HepG2 (cell line): Measurements from ENCODE around the gene ZNF584. TPM values are rescaled to one million over a fixed set of nuclear protein-coding genes. Genes with fewer than 3 reads are reported as not detected.

Experiments
- ATAC-seq: fragments of 200-7000 bp; cut with Tn5 transposase; 3 replicates; pipeline ENCODE4 v1.9.1; 2020; ENCODE audit warnings: mild to moderate bottlenecking, moderate library complexity
- BruUV-seq: library from RNA; stranded (reverse); fragments of 400-500 nt; replicated peaks from 2 replicates; lab custom pipeline; 2021; lab: Mats Ljungman, UMichigan
- CTCF ChIA-PET: fragments of 300-600 bp; formaldehyde crosslinking; extraction: SDS; loops from one replicate; lab custom pipeline; 2021; ENCODE audit warnings: low total read pairs, inconsistent platforms, low intra/inter-chr PET ratio; lab: Yijun Ruan, JAX
- POLR2A ChIA-PET: fragments of 350-600 bp; sonication (Branson Sonifier 250); formaldehyde crosslinking; loops from one replicate; lab custom pipeline; 2020; ENCODE audit warnings: antibody characterized with exemption, inconsistent platforms; lab: Yijun Ruan, JAX
- DNase-seq: peaks from one replicate; pipeline ENCODE4 v3.0.0-alpha.2; 2015; ENCODE audit warnings: low spot score
- FAIRE-seq: peaks from 3 replicates; lab custom pipeline; 2011; peaks lifted over from hg19 to GRCh38; lab: Jason Lieb, UNC
- H2AFZ ChIP-seq: one replicate; pipeline ENCODE4 v1.6.1; 2011; ENCODE audit warnings: low read length, inconsistent platforms
- H3K27ac ChIP-seq: fragments of 300-600 bp; 3 replicates; pipeline ENCODE4 v1.8.0; 2011; ENCODE audit warnings: mixed run types, mild to moderate bottlenecking, mixed read lengths, low read length, inconsistent platforms; ENCODE audit not compliant: insufficient read depth; ENCODE audit errors: extremely low read length
- H3K27me3 ChIP-seq, 2 experiments: fragments of 200-600 bp in 1 of 2; 2 replicates in 1 of 2; 3 replicates in 1 of 2; pipeline versions ENCODE4 v1.6.0 to v1.8.0; 2011; ENCODE audit warnings: low read length in 2 of 2, mild to moderate bottlenecking in 2 of 2, moderate library complexity in 2 of 2, inconsistent platforms in 1 of 2; ENCODE audit not compliant: insufficient read depth in 2 of 2, control insufficient read depth in 1 of 2
- H3K36me3 ChIP-seq, 2 experiments: fragments of 200-600 bp in 1 of 2; replicated peaks in 1 of 2; 2 replicates in 1 of 2; 3 replicates in 1 of 2; pipeline versions ENCODE4 v1.5.1 to v1.8.0; 2011; ENCODE audit warnings: low read length in 2 of 2, inconsistent platforms in 1 of 2; ENCODE audit not compliant: insufficient read depth in 2 of 2, control insufficient read depth in 1 of 2
- H3K4me1 ChIP-seq: 2 replicates; pipeline ENCODE4 v1.5.1; 2012; ENCODE audit warnings: low read length, inconsistent platforms; ENCODE audit not compliant: insufficient read depth
- H3K4me2 ChIP-seq: 2 replicates; pipeline ENCODE4 v1.6.0; 2011; ENCODE audit warnings: low read depth, low read length, inconsistent platforms
- H3K4me3 ChIP-seq, 3 experiments: fragments of 200-600 bp in 1 of 3; sonication (generic), shearing (Covaris generic) in 1 of 3; replicated peaks in 1 of 3; 2 replicates each; pipeline ENCODE4 v1.5.1; 2011 to 2016; ENCODE audit warnings: low read length in 3 of 3, inconsistent platforms in 2 of 3, low read depth in 2 of 3, mild to moderate bottlenecking in 2 of 3, control low read depth in 1 of 3, mixed read lengths in 1 of 3; ENCODE audit not compliant: insufficient read depth in 1 of 3
- H3K79me2 ChIP-seq: one replicate; pipeline ENCODE4 v1.6.1; 2011; ENCODE audit warnings: low read length, inconsistent platforms; ENCODE audit not compliant: insufficient read depth
- H3K9ac ChIP-seq: 2 replicates; pipeline ENCODE4 v1.6.0; 2011; ENCODE audit warnings: mild to moderate bottlenecking, low read depth, low read length, inconsistent platforms; ENCODE audit not compliant: insufficient read depth
- H3K9me3 ChIP-seq: 2 replicates; pipeline ENCODE4 v1.5.1; 2012; ENCODE audit warnings: mild to moderate bottlenecking, low read length
- H4K20me1 ChIP-seq: 2 replicates; pipeline ENCODE4 v1.6.0; 2011; ENCODE audit warnings: inconsistent platforms, mild to moderate bottlenecking, low read length, moderate library complexity; ENCODE audit not compliant: insufficient read depth
- CTCF ChIP-seq: sonication (generic); formaldehyde crosslinking; IDR thresholded peaks from 2 replicates; pipeline ENCODE4 v1.5.0; 2020; ENCODE audit warnings: mild to moderate bottlenecking, missing genetic modification reagents, moderate library complexity
- SAFB2 ChIP-seq: sonication (generic); formaldehyde crosslinking; IDR thresholded peaks from 2 replicates; pipeline ENCODE4 v1.5.1; 2020; ENCODE audit warnings: missing genetic modification reagents, low read depth, mild to moderate bottlenecking, borderline replicate concordance
- ZBTB33 ChIP-seq: sonication (generic); formaldehyde crosslinking; IDR thresholded peaks from 2 replicates; pipeline ENCODE4 v1.4.0; 2020; ENCODE audit warnings: missing genetic modification reagents
- ZBTB38 ChIP-seq: sonication (generic); formaldehyde crosslinking; IDR thresholded peaks from 2 replicates; pipeline ENCODE4 v1.5.1; 2020; ENCODE audit warnings: mild to moderate bottlenecking, missing genetic modification reagents
- ZNF234 ChIP-seq: sonication (generic); formaldehyde crosslinking; conservative IDR thresholded peaks from 2 replicates; pipeline ENCODE4 v1.5.1; 2020; ENCODE audit warnings: mild to moderate bottlenecking, missing genetic modification reagents
- ZNF782 ChIP-seq: sonication (generic); formaldehyde crosslinking; IDR thresholded peaks from 2 replicates; pipeline ENCODE4 v1.4.0; 2020; ENCODE audit warnings: missing genetic modification reagents, mild to moderate bottlenecking, borderline replicate concordance
- WGBS: methylation state at CpG from one replicate; pipeline ENCODE4 v1.1.6; 2017; ENCODE audit warnings: low lambda C conversion rate; 5-methylcytosine and 5-hydroxymethylcytosine counted together
- in situ Hi-C: cut with HindIII; loops from 2 replicates; pipeline ENCODE4 v1.10.0; 2017; ENCODE audit warnings: low pct_unique_long_range_greater_than_20kb; ENCODE audit not compliant: extremely low pct_ligation_motif_present
- intact Hi-C: fragments of 100-400 bp; cut with micrococcal nuclease; formaldehyde crosslinking; loops from one replicate; pipeline ENCODE4 v1.10.0; 2022; ENCODE audit not compliant: unreplicated experiment
- polyA plus RNA-seq, 8 experiments: library from polyadenylated mRNA; depleted of rRNA in 3 of 8; stranded (reverse) in 7 of 8; unstranded in 1 of 8; fragments of >200 nt; fragmentation: Illumina TruSeq in 4 of 8; extraction: Trizol in 4 of 8; gene quantifications; 2 replicates each; pipeline versions ENCODE4 v1.2.1 to v1.2.3, GENCODE V29; 2011 to 2016; ENCODE audit warnings: low read depth in 4 of 8, missing spikeins in 1 of 8, mixed read lengths in 1 of 8; ENCODE audit not compliant: insufficient read depth in 1 of 8
- total RNA-seq, 5 experiments: library from RNA; depleted of rRNA; stranded (reverse); fragments of >200 nt; fragmentation: Illumina TruSeq; extraction: Trizol; gene quantifications; 2 replicates each; pipeline ENCODE4 v1.2.3, GENCODE V29; 2016; ENCODE audit warnings: low read depth in 1 of 5

Gene ZNF584
- total and polyA plus RNA-seq, 2 of the 13 experiments (the other 11 are each of a cell fraction or from before 2014, with no cell fraction given), result 2.4 to 7.0 TPM

- POLR2A ChIA-PET, result interaction anchor here (0.8 kb wide), 1 partner anchor 37 kb away, joined by 3 read pairs; the partner anchor contains the start of gene ZSCAN22
- no peak overlapping the region for H3K4me2 ChIP-seq
- no peak overlapping the region for H3K4me3 ChIP-seq
- no peak for DNase-seq
- BruUV-seq, result no TSS peak
- no peaks in the 10 kb centered on the region for H3K27me3 ChIP-seq
- 73% methylated on average over 4 of the region's 5 CpGs for WGBS
- H3K79me2 ChIP-seq, result no peaks in the 10 kb centered on the region
- no peak overlapping the region for H3K9ac ChIP-seq
- H3K9me3 ChIP-seq, result no peaks in the 10 kb centered on the region
- no peaks in the 10 kb centered on the region for H3K36me3 ChIP-seq
- intact Hi-C loops, result no loop called here
- CTCF ChIA-PET, result no interaction called here
- H4K20me1 ChIP-seq, result no peaks in the 10 kb centered on the region
- no peak for FAIRE-seq
- no peak overlapping the region for H2AFZ ChIP-seq
- no peak for ATAC-seq
- no peak overlapping the region for H3K27ac ChIP-seq
- H3K4me1 ChIP-seq, result peaks cover 11% of the 10 kb centered on the region
- in situ Hi-C loops, result no loop called here
- TF ChIP-seq SAFB2 (CRISPR knock-in tag) (no peak), ZNF782 (CRISPR knock-in tag) (no peak), ZNF234 (no peak)
Measured at GRCh38 chr19:58364146-58364545, 44.3 kb upstream of the ZNF584 start.

GRCh38 chr19:58366585-58367430, 41.6 kb upstream of the ZNF584 start:
- H3K9ac ChIP-seq, result no peak overlapping the region
- intact Hi-C loops, result no loop called here
- no peaks in the 10 kb centered on the region for H3K27me3 ChIP-seq
- no TSS peak for BruUV-seq
- H3K4me2 ChIP-seq, result no peak overlapping the region
- TF ChIP-seq ZBTB38 (CRISPR knock-in tag), result peak; percentile 86
- TF ChIP-seq CTCF, result peak; percentile 35
- TF ChIP-seq ZBTB33 (CRISPR knock-in tag), result peak; percentile 81; the same call in 1 of the 2 replicates
- no peak for TF ChIP-seq SAFB2 (CRISPR knock-in tag)
- TF ChIP-seq, all 625 proteins: peak for 3
- H3K4me3 ChIP-seq, result no peak overlapping the region
- ChIA-PET POLR2A (no interaction called here), CTCF (no interaction called here)
- FAIRE-seq (no peak), ATAC-seq (no peak), DNase-seq (no peak)
- 0 out of 2 replicates have a peak, but pooled peaks cover under 1% of the 10 kb centered on the region for H3K4me1 ChIP-seq
- H2AFZ ChIP-seq, result no peak overlapping the region
- no peak overlapping the region for H3K27ac ChIP-seq
- 81% methylated on average over 19 of the region's 32 CpGs for WGBS
- H3K79me2 ChIP-seq, result no peaks in the 10 kb centered on the region
- no peaks in the 10 kb centered on the region for H3K9me3 ChIP-seq
- no peaks in the 10 kb centered on the region for H3K36me3 ChIP-seq
- in situ Hi-C loops, result no loop called here
- H4K20me1 ChIP-seq, result no peaks in the 10 kb centered on the region
